Activated CD8-positive, alpha-beta T cell treated with anti-CD3 and anti-CD28 coated beads for 36 hours (primary cell): ENCODE results near the gene HYAL4. TPM values are rescaled to one million over a fixed set of nuclear protein-coding genes. Genes with fewer than 3 reads are reported as not detected.
"Not testable (repeated sequence)": the region's sequence is repeated elsewhere in the genome, so short reads cannot be mapped to it uniquely, and the experiment has no call there.

Experiments used
- ATAC-seq: fragments of 200-7000 bp; cut with Tn5 transposase; one replicate; pipeline ENCODE4 v1.10.0; 2021; ENCODE audit warnings: mild to moderate bottlenecking, moderate library complexity
- CTCF ChIA-PET: fragments of 350-600 bp; sonication (Branson Sonifier 250); formaldehyde crosslinking; loops from one replicate; lab custom pipeline; 2021; ENCODE audit warnings: antibody characterized with exemption; lab: Charles Lee
- POLR2A ChIA-PET: fragments of 350-600 bp; sonication (Branson Sonifier 250); formaldehyde crosslinking; loops from one replicate; lab custom pipeline; 2021; ENCODE audit warnings: antibody characterized with exemption; lab: Charles Lee
- DNase-seq: peaks from one replicate; pipeline ENCODE4 v3.0.0-alpha.2; 2020
- H3K27ac Mint-ChIP-seq: one replicate; pipeline ENCODE4 v1.8.0; 2021; ENCODE audit warnings: mild to moderate bottlenecking, mixed read lengths
- H3K27me3 Mint-ChIP-seq: one replicate; pipeline ENCODE4 v1.8.0; 2021; ENCODE audit warnings: mixed read lengths
- H3K36me3 Mint-ChIP-seq: one replicate; pipeline ENCODE4 v1.8.0; 2021; ENCODE audit warnings: low read depth, mixed read lengths
- H3K4me1 Mint-ChIP-seq: one replicate; pipeline ENCODE4 v1.8.0; 2021; ENCODE audit warnings: low read depth, mixed read lengths
- H3K4me3 Mint-ChIP-seq: one replicate; pipeline ENCODE4 v1.8.0; 2021; ENCODE audit warnings: mild to moderate bottlenecking, moderate library complexity, mixed read lengths
- H3K9me3 Mint-ChIP-seq: one replicate; pipeline ENCODE4 v1.8.0; 2021; ENCODE audit warnings: mixed read lengths
- intact Hi-C: fragments of 100-400 bp; cut with micrococcal nuclease; formaldehyde crosslinking; loops from one replicate; pipeline ENCODE4 v1.10.0; 2022
- total RNA-seq, 2 experiments: library from RNA; stranded (reverse); gene quantifications; one replicate each; pipeline ENCODE4 v1.2.3, GENCODE V29; 2021
- TF ChIP-seq, protein P1 (sequence below): fragments of 200-600 bp; IDR thresholded peaks from one replicate; pipeline ENCODE4 v1.8.0; 2022; ENCODE audit warnings: antibody characterized with exemption, mild to moderate bottlenecking

Gene HYAL4
- total RNA-seq, 2 experiments from 2014 or later, result not detected

DNA sequence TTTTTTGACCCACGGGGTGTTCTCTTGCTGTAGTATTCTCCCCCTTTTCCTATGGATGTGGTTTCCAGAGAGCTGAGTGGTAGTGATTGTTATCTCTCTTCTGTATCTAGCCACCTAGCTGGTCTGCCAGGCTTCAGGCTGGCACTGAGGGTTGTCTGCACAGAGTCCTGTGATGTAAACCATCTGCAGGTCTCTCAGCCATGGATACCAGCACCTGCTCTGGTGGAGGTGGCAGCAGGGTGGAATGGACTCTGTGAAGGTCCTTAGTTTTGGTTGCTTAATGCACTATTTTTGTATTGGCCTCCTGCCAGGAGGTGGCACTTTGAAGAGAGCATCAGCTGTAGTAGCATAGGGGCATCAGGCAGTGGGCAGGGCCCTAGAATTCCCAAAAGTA is 851 bp downstream of the HYAL4 start:
- ChIA-PET POLR2A (no interaction called here), CTCF (interaction anchor here (0.8 to 2.2 kb wide), 3 partner anchors 12 to 48 kb away, joined by 3 to 5 read pairs (median 3); no protein-coding TSS in a partner anchor)
- no peaks in the 10 kb centered on the region for H3K36me3 Mint-ChIP-seq
- H3K4me3 Mint-ChIP-seq, result no peak overlapping the region
- TF ChIP-seq, protein P1, sequence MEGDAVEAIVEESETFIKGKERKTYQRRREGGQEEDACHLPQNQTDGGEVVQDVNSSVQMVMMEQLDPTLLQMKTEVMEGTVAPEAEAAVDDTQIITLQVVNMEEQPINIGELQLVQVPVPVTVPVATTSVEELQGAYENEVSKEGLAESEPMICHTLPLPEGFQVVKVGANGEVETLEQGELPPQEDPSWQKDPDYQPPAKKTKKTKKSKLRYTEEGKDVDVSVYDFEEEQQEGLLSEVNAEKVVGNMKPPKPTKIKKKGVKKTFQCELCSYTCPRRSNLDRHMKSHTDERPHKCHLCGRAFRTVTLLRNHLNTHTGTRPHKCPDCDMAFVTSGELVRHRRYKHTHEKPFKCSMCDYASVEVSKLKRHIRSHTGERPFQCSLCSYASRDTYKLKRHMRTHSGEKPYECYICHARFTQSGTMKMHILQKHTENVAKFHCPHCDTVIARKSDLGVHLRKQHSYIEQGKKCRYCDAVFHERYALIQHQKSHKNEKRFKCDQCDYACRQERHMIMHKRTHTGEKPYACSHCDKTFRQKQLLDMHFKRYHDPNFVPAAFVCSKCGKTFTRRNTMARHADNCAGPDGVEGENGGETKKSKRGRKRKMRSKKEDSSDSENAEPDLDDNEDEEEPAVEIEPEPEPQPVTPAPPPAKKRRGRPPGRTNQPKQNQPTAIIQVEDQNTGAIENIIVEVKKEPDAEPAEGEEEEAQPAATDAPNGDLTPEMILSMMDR, result no peak
- DNase-seq (no peak), ATAC-seq (no peak)
- intact Hi-C loops, result no loop called here
- peaks cover under 1% of the 10 kb centered on the region for H3K9me3 Mint-ChIP-seq
- peaks cover 12% of the 10 kb centered on the region for H3K27me3 Mint-ChIP-seq
- no peak overlapping the region for H3K27ac Mint-ChIP-seq
- H3K4me1 Mint-ChIP-seq, result no peaks in the 10 kb centered on the region

DNA sequence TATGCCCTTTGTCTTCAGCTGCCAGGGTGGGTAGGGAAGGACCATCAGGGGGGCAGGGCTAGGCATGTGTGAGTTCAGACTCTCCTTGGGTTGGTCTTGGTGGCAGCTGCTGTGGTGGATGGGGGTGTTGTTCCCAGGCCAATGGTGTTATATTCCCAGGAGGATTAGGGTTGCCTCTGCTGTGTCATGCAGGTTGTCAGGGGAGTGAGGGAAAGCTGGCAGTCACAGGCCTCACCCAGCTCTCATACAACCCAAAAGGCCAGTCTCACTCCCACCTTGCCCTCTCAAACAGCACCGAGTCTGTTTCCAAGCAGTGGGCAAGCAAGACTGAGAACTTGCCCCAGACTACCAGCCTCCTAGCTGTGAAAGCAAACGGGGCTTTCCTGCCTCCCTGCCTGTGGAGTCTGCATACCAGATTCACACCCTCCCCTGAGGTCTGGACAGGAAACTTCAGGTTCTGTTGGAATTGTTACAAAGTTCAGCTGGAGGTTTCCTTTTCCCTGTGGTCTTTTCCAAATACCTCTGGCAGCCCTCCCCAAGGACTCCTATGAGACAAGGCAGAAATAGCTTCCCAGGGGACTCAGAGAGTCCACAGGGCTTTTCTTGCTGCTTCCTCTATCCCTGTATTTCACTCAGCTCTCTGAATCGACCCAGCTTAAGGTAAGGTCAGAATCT is 1.4 kb downstream of the HYAL4 start:
- no peaks in the 10 kb centered on the region for H3K9me3 Mint-ChIP-seq
- CTCF ChIA-PET, result interaction anchor here (0.8 to 2.2 kb wide), 5 partner anchors 11 to 49 kb away, joined by 3 to 5 read pairs (median 3); no protein-coding TSS in a partner anchor
- POLR2A ChIA-PET, result no interaction called here
- no peak for DNase-seq
- no peak overlapping the region for H3K27ac Mint-ChIP-seq
- H3K4me1 Mint-ChIP-seq, result no peaks in the 10 kb centered on the region
- TF ChIP-seq, protein P1, result no peak
- H3K27me3 Mint-ChIP-seq, result peaks cover 11% of the 10 kb centered on the region
- ATAC-seq, result no peak
- intact Hi-C loops, result no loop called here
- no peak overlapping the region for H3K4me3 Mint-ChIP-seq
- H3K36me3 Mint-ChIP-seq, result no peaks in the 10 kb centered on the region

DNA sequence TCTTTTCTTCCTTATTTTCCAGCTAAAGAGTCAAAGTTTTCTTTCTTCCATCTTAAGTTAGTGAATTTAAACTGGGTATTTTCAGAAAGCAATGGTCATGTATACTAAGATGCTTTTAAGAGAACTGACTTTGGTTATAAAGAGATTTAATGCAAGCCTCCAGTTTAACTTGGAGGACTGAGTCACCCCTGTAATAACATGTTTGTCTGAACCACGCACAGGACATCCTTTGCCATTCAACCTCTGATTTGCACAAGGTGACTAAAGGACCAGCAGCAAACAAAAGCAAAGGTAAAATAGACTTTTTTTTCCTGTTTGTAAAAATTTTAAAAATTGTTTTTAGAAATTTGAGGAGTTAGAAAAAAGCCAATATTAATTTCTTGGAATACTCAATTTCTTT is 2.9 kb downstream of the HYAL4 start:
- DNase-seq, result no peak
- peaks cover 8% of the 10 kb centered on the region for H3K27me3 Mint-ChIP-seq
- intact Hi-C loops, result no loop called here
- no peaks in the 10 kb centered on the region for H3K4me1 Mint-ChIP-seq
- POLR2A ChIA-PET, result interaction anchor here (0.7 kb wide), 1 partner anchor 21 kb away, joined by 3 read pairs; no protein-coding TSS in a partner anchor
- TF ChIP-seq, protein P1, result no peak
- ATAC-seq, result no peak
- H3K27ac Mint-ChIP-seq, result no peak overlapping the region
- no peak overlapping the region for H3K4me3 Mint-ChIP-seq
- H3K9me3 Mint-ChIP-seq, result no peaks in the 10 kb centered on the region
- CTCF ChIA-PET, result interaction anchor here (1.4 kb wide), 1 partner anchor 50 kb away, joined by 4 read pairs; no protein-coding TSS in a partner anchor
- no peaks in the 10 kb centered on the region for H3K36me3 Mint-ChIP-seq

DNA sequence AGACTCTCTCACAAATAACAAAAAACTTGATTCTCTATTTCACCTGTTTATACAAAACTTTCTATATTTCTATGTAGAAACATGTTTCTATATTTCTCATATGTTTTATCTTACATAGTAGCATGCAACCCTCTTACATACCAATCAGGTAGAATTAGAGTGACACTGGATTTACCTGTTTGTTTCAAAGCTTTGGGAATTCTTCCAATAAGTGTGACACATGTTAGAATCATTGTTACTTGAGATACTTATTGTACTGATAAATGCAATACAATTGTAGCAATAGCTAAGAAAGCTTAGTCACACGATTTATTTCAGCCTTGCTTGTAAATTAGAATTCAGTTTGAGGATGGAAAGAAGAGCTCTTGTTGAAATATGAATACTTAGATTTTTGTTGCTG is 4.9 kb downstream of the HYAL4 start:
- Mint-ChIP-seq H3K27me3 (peaks cover 9% of the 10 kb centered on the region), H3K9me3 (peaks cover 1% of the 10 kb centered on the region), H3K4me1 (no peaks in the 10 kb centered on the region), H3K36me3 (no peaks in the 10 kb centered on the region), H3K27ac (no peak overlapping the region), H3K4me3 (no peak overlapping the region)
- ChIA-PET CTCF (interaction anchor here (0.7 to 1.2 kb wide), 2 partner anchors 10 to 16 kb away, joined by 3 to 5 read pairs; no protein-coding TSS in a partner anchor), POLR2A (no interaction called here)
- intact Hi-C loops, result no loop called here
- DNase-seq (no peak), ATAC-seq (no peak)
- TF ChIP-seq, protein P1, result no peak

DNA sequence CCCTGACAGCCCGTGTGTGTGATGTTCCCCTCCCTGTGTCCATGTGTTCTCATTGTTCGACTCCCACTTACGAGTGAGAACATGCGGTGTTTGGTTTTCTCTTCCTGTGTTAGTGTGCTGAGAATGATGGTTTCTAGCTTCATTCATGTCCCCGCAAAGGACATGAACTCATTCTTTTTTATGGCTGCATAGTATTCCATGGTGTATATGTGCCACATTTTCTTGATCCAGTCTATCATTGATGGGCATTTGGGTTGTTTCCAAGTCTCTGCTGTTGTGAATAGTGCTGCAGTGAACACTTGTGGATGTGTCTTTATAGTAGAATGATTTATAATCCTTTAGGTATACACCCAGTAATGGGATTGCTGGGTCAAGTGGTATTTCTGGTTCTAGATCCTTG is 6.4 kb downstream of the HYAL4 start:
- ATAC-seq, H3K4me3 Mint-ChIP-seq, H3K27ac Mint-ChIP-seq, intact Hi-C loops, DNase-seq, CTCF ChIA-PET, H3K4me1 Mint-ChIP-seq, POLR2A ChIA-PET, H3K36me3 Mint-ChIP-seq, H3K9me3 Mint-ChIP-seq: not testable (repeated sequence)
- H3K27me3 Mint-ChIP-seq, result peaks cover 11% of the 10 kb centered on the region

DNA sequence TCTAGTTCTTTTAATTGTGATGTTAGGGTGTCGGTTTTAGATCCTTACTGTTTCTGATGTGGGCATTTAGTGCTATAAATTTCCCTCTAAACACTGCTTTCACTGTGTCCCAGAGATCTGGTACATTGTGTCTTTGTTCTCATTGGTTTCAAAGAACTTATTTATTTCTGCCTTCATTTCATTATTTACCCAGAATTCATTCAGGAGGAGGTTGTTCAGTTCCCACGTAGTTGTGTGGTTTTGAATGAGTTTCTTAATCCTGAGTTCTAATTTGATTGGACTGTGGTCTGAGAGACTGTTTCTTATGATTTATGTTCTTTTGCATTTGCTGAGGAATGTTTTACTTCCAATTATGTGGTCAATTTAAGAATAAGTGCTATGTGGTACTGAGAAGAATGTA is 9.3 kb downstream of the HYAL4 start:
- POLR2A ChIA-PET, result not testable (repeated sequence)

DNA sequence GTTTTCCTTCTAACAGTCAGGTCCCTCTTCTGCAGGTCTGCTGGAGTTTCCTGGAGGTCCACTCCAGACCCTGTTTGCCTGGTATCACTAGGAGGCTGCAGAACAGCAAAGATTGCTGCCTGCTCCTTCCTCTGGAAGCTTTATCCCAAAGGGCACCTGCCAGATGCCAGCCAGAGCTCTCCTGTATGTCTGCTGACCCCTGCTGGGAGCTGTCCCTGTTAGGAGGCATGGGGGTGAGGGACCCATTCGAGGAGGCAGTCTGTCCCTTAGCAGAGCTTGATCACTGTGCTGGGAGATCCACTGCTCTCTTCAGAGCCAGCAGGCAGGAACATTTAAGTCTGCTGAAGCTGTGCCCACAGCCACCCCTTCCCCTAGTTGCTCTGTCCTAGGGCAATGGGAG is 11.5 kb downstream of the HYAL4 start:
- H3K9me3 Mint-ChIP-seq, ATAC-seq, H3K4me3 Mint-ChIP-seq, H3K27ac Mint-ChIP-seq, DNase-seq, POLR2A ChIA-PET, intact Hi-C loops, H3K36me3 Mint-ChIP-seq, H3K4me1 Mint-ChIP-seq: not testable (repeated sequence)
- CTCF ChIA-PET, result interaction anchor here (1.4 to 3.7 kb wide), 3 partner anchors 8 to 58 kb away, joined by 5 to 28 read pairs (median 5); partner anchors contain the start of gene HYAL4
- peaks cover 15% of the 10 kb centered on the region for H3K27me3 Mint-ChIP-seq

More for the DNA sequence above, 9.3 kb downstream of the HYAL4 start:
- H3K27ac Mint-ChIP-seq, DNase-seq, intact Hi-C loops, H3K4me1 Mint-ChIP-seq, H3K9me3 Mint-ChIP-seq, ATAC-seq, H3K36me3 Mint-ChIP-seq, H3K4me3 Mint-ChIP-seq: not testable (repeated sequence)
- CTCF ChIA-PET, result interaction anchor here (1.0 kb wide), 1 partner anchor 11 kb away, joined by 3 read pairs; no protein-coding TSS in a partner anchor
- H3K27me3 Mint-ChIP-seq, result peaks cover 15% of the 10 kb centered on the region
